Lower leg skin (tissue), 4 donors: ENCODE data around the gene SHISA7. TPM values are rescaled to one million over a fixed set of nuclear protein-coding genes. Genes with fewer than 3 reads are reported as not detected.

ENCODE experiments used
- DNase-seq, 2 donors: peaks; one replicate each; pipeline ENCODE4 v3.0.0-alpha.2; 2019; ENCODE audit warnings: low spot score in 2 of 2
- H3K4me3 ChIP-seq: fragments of 200-600 bp; sonication (generic); 2 replicates; pipeline ENCODE4 v1.5.1; 2017; ENCODE audit warnings: mild to moderate bottlenecking, low read depth; ENCODE audit not compliant: poor library complexity, severe bottlenecking
- POLR2A ChIP-seq, 2 donors: fragments of 450-650 bp; IDR thresholded peaks; one replicate each; pipeline ENCODE4 v1.6.1; 2016 to 2017; ENCODE audit warnings: antibody characterized with exemption in 2 of 2, mild to moderate bottlenecking in 1 of 2, moderate library complexity in 1 of 2
- WGBS, 2 donors: methylation state at CpG; one replicate each; pipeline ENCODE4 v1.1.5; 2018; 5-methylcytosine and 5-hydroxymethylcytosine counted together
- intact Hi-C: fragments of 100-400 bp; cut with DNase I; formaldehyde crosslinking; loops from one replicate; pipeline ENCODE4 v1.15.0; 2023; ENCODE audit warnings: low total_unique reads
- total RNA-seq, 4 donors: library from RNA; depleted of rRNA; stranded (reverse); fragments of >200 nt; gene quantifications; one replicate each; pipeline ENCODE4 v1.1.0, GENCODE V29; 2016
- TF ChIP-seq, protein P1 (sequence below), 3 donors: fragments of 450-650 bp; IDR thresholded peaks; one replicate each; pipeline ENCODE4 v1.5.1; 2016; ENCODE audit warnings: antibody characterized with exemption in 3 of 3, mild to moderate bottlenecking in 3 of 3, moderate library complexity in 2 of 3

SHISA7 gene
- total RNA-seq, 4 donors from 2014 or later, result 0.10 TPM; not detected in 3

DNA sequence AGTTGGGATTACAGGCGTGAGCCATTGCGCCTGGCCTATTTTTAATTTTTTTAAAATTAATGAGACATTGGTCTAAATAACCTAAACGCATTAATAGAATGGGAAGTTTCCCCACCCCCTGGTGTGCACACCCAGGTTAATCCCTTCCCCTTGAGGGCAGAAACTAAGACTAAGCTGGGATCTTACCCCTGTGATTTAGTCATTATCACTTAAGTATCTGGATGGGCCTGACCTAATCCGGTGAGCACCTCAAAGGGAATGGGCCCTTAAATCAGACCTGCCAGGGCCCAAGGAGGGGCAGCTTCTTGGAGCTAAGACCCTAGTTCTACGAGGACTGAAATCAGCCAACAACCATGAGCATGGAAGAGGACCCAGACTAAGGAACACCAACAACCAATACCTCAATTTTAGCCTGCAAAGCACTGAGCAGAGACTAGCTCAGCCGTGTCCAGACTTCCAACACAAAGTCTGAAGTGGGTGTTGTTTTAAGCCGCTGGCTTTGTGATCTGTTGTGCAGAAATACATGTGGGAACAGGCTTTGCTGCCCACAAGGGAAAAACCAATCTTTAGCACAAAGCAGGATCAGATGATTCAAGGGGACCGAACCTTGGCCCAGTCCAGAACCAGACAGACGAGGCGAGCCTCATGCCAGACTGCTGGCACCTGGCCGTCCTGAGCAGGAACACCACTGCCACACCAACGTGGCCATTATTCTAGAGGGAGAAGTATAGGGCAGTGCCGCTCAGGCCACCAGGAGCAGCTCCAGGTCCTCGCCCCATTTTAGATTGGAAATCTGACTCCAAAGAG, 42.6 kb downstream of the SHISA7 start:
- TF ChIP-seq POLR2A (IDR thresholded peaks at IDR 0.05), result no peak
- TF ChIP-seq, protein P1, sequence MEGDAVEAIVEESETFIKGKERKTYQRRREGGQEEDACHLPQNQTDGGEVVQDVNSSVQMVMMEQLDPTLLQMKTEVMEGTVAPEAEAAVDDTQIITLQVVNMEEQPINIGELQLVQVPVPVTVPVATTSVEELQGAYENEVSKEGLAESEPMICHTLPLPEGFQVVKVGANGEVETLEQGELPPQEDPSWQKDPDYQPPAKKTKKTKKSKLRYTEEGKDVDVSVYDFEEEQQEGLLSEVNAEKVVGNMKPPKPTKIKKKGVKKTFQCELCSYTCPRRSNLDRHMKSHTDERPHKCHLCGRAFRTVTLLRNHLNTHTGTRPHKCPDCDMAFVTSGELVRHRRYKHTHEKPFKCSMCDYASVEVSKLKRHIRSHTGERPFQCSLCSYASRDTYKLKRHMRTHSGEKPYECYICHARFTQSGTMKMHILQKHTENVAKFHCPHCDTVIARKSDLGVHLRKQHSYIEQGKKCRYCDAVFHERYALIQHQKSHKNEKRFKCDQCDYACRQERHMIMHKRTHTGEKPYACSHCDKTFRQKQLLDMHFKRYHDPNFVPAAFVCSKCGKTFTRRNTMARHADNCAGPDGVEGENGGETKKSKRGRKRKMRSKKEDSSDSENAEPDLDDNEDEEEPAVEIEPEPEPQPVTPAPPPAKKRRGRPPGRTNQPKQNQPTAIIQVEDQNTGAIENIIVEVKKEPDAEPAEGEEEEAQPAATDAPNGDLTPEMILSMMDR (IDR thresholded peaks at IDR 0.05), result no peak
- H3K4me3 ChIP-seq, result no peak overlapping the region
- intact Hi-C loops, result no loop called here
- DNase-seq, result no peak
- 59 to 69% methylated on average over 14 of the region's 14 CpGs for WGBS, 2 donors

GRCh38 chr19:55398200-55398925, 44.7 kb downstream of the SHISA7 start:
- 82 to 89% methylated on average over 12 of the region's 12 CpGs for WGBS, 2 donors
- DNase-seq, result no peak
- intact Hi-C loops, result no loop called here
- no peak overlapping the region for H3K4me3 ChIP-seq
- no peak for TF ChIP-seq POLR2A (IDR thresholded peaks at IDR 0.05)
- TF ChIP-seq, protein P1 (IDR thresholded peaks at IDR 0.05), result no peak

DNA sequence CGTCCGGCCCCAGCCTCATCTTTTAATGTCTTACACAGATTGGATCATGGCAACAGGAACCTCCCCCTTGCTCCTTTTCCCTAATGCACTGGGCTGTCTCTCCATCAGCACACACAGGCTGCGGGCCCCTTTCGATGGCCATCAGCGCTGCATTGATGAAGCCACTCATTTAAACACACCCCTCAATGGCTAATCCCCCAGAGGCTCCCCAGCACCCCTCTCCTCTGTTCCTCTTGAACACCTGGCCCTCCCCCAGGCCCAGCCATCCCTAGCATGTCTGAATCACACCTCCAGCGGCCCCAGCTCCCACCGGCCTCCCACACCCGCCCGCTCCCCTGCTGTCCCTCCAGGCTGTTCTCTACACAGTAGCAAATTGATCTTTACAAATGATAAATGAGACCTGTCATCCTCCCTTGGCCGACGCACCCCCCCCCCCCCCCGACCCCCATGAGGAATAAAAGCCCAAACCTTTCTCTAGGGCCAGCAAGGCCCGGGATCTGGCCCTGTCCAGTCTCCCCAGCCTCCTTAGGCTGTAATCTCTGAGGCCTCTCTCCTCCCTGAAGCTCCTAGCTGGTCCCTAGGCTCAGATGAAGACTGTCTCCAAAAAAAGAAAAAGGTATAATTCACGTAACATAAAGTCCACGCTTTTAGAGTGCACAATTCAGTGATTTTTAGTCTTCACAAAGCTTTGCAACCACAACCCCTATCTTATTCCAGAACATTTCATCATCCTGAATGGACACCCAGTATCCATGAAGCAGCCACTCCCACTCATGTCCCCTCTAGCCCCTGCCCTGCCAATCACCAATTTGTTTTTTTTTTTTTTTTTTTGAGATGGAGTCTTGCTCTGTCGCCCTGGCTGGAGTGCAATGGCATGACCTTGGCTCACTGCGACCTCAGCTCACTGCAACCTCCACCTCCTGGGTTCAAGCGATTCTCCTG, 50.0 kb downstream of the SHISA7 start:
- no peak for TF ChIP-seq POLR2A (IDR thresholded peaks at IDR 0.05)
- TF ChIP-seq, protein P1 (IDR thresholded peaks at IDR 0.05), result no peak
- H3K4me3 ChIP-seq, result no peak overlapping the region
- DNase-seq, result no peak
- intact Hi-C loops, result no loop called here
- 73 to 75% methylated on average over 18 of the region's 18 CpGs for WGBS, 2 donors

DNA sequence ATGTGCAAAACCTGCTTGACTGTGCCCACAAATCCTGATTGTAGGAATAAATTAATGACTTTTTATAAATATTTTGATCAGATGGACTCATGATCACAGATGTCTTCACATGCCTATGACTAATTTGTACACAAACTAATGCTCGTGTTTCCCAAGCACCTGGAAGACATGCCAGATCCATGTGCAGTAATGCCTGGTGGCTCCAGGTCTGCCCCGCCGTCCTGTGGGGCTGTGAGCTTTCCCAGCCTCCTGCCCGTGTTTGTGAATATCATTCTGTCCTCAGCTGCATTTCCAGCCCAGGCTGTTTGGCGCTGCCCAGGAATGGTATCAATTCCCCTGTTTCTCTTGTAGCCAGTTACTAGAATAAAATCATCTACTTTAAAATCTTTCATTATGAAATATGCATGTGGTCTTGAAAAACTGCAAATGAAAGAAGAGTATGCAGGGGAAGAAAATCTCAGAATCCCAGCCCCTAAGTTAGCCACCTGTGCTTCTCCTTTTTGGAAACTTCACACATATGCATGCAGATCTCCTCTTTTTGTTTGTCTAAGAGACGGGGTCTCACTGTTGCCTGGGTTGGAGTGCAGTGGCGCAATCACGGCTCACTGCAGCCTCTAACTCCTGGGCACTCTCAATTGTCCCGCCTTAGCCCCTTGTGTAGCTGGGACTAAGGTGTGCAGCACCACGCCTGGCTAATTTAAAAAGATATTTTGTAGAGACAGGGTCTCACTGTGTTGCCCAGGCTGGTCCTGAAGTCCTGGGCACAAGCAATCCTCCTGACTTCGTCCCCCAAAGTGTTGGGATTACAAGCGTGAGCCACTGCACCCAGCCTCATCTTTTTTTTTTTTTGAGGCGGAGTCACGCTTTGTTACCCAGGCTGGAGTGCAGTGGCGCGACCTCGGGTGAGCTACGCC, 51.1 kb downstream of the SHISA7 start:
- intact Hi-C loops, result no loop called here
- no peak overlapping the region for H3K4me3 ChIP-seq
- WGBS, 2 donors, result 76 to 79% methylated on average over 18 of the region's 18 CpGs
- no peak for DNase-seq
- TF ChIP-seq, protein P1 (IDR thresholded peaks at IDR 0.05), result no peak
- no peak for TF ChIP-seq POLR2A (IDR thresholded peaks at IDR 0.05)
